Activated CD4-positive, alpha-beta T cell treated with anti-CD3 and anti-CD28 coated beads, Interleukin-2, amount 50 U/mL, for 16 hours (primary cell): Measurements from ENCODE around the gene HSPE1.
A peak's percentile ranks its signal among the peaks of the same experiment; 100 is the strongest.
"Not testable (repeated sequence)": the region's sequence is repeated elsewhere in the genome, so short reads cannot be mapped to it uniquely, and the experiment has no call there.

Source experiments
- DNase-seq: peaks from one replicate; pipeline ENCODE4 v3.0.0-alpha.2; 2020

HSPE1 gene

GRCh38 chr2:197499594-197500502 is at the start of gene HSPE1, which contains the start of gene HSPD1:
TSS of gene HSPE1 (plus strand) at chr2:197500379. CDS start at chr2:197500437, 58 bp downstream.
TSS of gene HSPD1 (minus strand) at chr2:197499840. CDS start at chr2:197498848, 992 bp downstream.
- peak; percentile 99 for DNase-seq

DNA sequence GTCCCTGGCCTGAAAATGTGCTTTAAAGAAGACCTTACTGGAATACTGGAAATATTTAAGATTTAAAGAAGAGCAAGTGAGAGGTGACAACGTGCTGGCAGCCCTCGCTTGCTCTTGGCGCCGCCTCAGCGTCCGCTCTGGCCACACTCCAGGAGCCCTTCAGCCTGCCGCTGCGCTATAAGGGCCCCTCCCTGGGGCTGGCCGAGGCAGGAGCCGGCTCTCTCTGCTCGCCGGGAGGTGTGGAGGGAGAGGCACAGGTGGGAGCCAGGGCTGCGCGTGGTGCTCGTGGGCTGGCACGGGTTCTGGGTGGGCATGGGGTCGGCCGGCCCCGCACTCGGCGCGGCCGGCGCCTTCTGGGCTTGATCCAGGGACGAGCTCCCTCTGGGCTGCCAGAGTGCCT is 49.7 kb upstream of the HSPE1 start:
- DNase-seq = no peak

DNA sequence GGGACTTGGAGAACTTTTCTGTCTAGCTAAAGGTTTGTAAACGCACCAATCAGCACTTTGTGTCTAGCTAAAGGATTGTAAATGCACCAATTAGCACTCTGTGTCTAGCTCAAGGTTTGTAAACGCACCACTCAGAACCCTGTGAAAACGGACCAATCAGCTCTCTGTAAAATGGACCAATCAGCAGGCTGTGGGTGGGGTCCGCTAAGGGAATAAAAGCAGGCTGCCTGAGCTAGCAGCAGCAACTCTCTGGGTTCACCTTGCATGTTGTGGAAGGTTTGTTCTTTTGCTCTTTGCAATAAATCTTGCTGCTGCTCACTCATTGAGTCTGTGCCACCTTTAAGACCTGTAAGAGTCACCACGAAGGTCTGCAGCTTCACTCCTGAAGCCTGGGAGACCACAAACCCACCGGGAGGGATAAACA is 49.2 kb upstream of the HSPE1 start:
- DNase-seq = not testable (repeated sequence)

GRCh38 chr2:197452754-197453122 is 47.4 kb upstream of the HSPE1 start:
- DNase-seq = no peak

GRCh38 chr2:197453123-197453913 is 46.9 kb upstream of the HSPE1 start, which contains the start of gene COQ10B:
TSS of gene COQ10B (plus strand) at chr2:197453552. CDS start at chr2:197453561, 9 bp downstream.
- peak; percentile 100 for DNase-seq

DNA sequence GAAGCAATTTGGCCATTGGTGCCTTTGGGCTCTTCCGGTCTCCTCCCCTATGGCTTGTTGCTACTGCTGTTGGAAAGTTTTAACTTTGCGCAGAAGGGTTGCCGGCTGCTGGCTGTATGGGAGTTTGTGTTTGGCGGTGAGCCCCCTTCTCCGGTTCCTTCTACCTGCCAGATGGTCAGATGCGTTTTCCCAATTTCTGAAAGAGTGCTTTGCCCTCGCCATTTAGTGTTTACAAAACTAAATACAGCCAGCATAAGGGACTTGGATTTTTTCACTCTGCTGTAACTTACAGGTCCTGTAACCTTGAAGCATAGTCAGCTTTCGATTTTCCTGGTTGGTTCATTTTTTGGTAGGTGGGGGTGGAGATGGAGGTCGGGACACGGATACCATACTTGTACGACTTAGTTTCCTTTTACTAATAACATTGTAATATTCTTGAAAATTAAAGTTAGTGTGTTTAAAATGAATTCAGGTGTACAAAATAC is 46.2 kb upstream of the HSPE1 start:
- DNase-seq = no peak

GRCh38 chr2:197454923-197455322 is 45.3 kb upstream of the HSPE1 start:
- DNase-seq = no peak

- no peak for DNase-seq
Measured at GRCh38 chr2:197455428-197455827, 44.8 kb upstream of the HSPE1 start.

- DNase-seq = no peak
Measured at GRCh38 chr2:197460649-197461048, 39.5 kb upstream of the HSPE1 start.

GRCh38 chr2:197461057-197461456 is 39.1 kb upstream of the HSPE1 start:
- no peak for DNase-seq

DNA sequence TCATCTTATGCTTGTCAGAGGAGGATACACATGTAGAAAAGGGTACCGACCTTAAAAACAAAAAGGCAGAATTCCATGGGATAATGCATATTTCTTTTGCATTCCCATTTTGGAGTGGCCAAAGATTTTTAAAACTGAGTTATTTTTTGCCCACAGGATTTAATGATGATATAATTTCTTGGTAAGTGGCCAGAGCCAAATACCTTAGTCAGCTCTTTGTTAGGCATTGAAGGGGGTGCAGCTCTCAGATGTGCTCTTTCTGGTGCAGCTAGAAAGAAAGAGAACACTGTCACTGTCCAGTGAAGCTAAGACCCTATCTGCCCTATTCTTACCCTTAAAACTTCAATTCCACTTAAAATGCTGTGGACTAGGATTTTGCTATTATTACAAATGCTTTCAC is 36.0 kb upstream of the HSPE1 start:
- DNase-seq = no peak

DNA sequence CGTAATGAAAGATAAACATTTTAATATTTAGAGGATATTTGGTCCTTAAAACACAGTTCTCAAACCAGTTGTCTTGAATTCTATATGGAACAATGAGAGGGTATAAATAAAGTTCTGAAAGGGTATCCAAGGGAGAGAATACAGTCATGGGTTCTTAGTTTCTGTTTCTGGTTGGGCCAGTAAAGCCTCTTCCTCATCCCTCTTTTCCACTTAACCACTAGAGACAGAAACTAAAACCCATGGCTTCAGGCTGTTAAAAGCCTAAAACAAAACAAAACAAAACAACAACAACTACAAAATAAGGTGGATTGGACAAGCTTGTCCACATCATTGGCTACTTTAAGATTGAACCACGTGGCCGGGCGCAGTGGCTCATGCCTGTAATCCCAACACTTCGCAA is 28.0 kb upstream of the HSPE1 start:
- no peak for DNase-seq

- DNase-seq = no peak
Measured at GRCh38 chr2:197477797-197478196, 22.4 kb upstream of the HSPE1 start.

GRCh38 chr2:197480165-197481036 is 19.8 kb upstream of the HSPE1 start:
- DNase-seq = no peak

- DNase-seq = not testable (repeated sequence)
Measured at GRCh38 chr2:197484248-197484647, 15.9 kb upstream of the HSPE1 start.

DNA sequence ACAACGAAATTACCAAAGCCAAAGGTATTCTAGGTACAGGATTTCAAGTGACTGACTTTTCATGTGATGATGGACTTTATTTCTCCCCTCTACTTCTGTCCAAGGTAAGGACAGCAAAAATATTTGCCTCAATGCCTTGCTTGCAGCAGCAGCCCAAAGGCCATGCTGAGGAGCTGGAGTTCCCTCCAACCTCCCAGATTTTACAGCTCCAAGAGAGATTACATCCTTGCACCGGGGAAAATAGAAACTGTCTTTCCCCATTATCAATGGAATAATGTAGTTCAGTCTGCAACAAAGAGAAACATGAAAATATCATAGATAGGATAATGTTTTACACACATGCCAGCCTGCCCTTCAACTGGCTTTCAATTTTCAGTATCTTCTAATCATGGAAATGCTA is 14.0 kb upstream of the HSPE1 start:
- no peak for DNase-seq

DNA sequence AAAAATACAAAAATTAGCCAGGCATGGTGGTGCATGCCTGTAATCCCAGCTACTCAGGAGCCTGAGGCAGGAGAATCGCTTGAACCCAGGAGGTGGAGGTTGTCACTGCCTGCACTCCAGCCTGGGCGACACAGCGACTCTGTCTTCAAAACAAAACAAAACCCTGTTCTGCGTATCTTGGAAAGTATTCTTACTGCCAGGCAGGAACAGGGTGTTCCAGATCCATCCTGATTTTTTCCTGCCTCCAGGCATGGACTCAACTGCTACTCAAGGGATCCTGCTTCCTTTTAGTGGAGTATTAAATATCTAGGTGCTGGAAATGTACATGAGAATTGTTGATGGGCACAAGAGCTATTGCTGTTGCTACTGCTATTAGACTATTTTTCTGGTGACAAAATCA is 12.8 kb upstream of the HSPE1 start:
- no peak for DNase-seq

- no peak for DNase-seq
Measured at GRCh38 chr2:197495433-197496134, 4.6 kb upstream of the HSPE1 start.

DNA sequence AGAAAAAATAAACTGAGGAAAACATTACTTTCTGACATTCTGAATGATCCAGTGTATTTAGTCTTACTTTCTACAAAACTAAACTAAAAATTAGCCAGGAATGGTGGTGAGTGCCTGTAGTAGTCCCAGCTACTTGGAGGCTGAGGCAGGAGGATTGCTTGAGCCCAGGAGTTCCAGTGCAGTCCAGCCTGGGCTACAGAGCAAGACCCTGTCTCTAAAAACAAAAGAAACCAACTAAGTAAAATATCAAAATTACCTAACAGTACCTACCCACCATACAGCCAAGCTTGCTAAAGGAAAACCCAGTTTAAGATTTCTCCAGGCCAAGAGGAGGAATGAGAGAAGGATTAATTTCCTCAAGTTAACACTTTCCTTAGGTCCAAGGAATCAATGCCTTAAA is 3.5 kb upstream of the HSPE1 start:
- no peak for DNase-seq

DNA sequence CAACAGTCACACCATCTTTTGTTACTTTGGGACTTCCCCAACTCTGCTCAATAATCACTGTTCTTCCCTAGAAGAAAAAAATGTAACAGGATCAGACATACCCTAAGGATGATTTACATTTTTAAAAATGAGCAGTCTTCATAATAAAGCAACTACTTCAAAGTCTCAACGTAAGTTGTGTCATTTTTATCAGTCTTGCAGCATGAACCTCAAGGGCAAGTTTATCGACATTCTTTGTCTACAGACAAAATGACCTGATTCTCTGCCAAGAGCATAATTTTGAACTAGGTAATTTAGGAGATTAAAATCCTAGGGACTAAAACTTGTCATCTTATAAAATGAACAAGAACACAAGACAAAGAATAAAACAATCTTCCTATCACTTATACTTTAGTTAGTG is 2.9 kb upstream of the HSPE1 start:
- no peak for DNase-seq

DNA sequence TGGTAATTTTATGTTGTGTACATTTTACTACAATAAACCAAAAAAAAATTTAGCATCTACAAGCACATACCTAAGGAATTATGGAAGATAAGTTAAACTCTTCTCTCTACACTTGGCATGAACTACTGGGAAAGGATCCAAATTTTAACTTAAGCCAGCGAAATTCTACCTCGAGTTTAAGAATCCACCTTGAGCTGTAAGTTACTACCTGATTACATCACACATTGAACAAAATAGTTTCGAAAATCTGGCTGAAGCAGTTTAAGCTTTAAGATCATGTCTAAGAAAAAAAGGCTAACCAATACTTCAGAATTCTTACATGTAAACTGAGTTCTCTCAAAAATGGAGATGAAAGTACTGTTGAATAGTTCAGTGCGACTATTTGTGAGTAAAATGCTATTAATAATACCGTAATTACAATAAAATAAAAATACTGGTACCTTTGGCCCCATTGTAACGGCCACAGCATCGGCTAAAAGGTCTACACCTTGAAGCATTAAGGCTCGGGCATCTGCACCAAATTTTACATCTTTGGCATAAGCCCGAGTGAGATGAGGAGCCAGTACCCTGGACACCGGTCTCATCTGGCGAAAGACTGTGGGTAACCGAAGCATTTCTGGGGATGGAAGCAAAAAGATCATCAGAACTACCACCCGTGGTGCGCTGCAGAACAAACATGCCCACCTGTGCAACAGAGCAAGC is 1.8 kb upstream of the HSPE1 start:
- no peak for DNase-seq
